Right cardiac atrium (tissue), 5 donors: ENCODE measurements around the gene ARMC8. TPM values are rescaled to one million over a fixed set of nuclear protein-coding genes. Genes with fewer than 3 reads are reported as not detected.
A peak's percentile ranks its signal among the peaks of the same experiment; 100 is the strongest.

ENCODE experiments used
- ATAC-seq, 2 donors: fragments of 200-7000 bp; cut with Tn5 transposase; one replicate each; pipeline versions ENCODE4 v1.8.0 to v1.9.1; 2020; ENCODE audit warnings: moderate library complexity in 2 of 2, mild to moderate bottlenecking in 1 of 2
- DNase-seq, 3 donors: peaks; one replicate each; pipeline ENCODE4 v3.0.0-alpha.2; 2020
- H3K27ac ChIP-seq: one replicate; pipeline ENCODE4 v1.5.1; 2013; ENCODE audit warnings: mild to moderate bottlenecking, low read length, control low read depth, moderate library complexity
- H3K27me3 ChIP-seq: one replicate; pipeline ENCODE4 v1.6.1; 2013; ENCODE audit not compliant: control insufficient read depth, insufficient read depth
- H3K4me1 ChIP-seq: one replicate; pipeline ENCODE4 v1.6.1; 2013; ENCODE audit warnings: low read length; ENCODE audit not compliant: control insufficient read depth, insufficient read depth
- H3K4me3 ChIP-seq: one replicate; pipeline ENCODE4 v1.5.1; 2013; ENCODE audit warnings: low read length, control low read depth
- H3K9me3 ChIP-seq: one replicate; pipeline ENCODE4 v1.6.1; 2013; ENCODE audit warnings: low read length; ENCODE audit not compliant: control insufficient read depth
- WGBS: extraction: QIAGEN DNeasy Blood & Tissue Kit; methylation state at CpG from one replicate; pipeline ENCODE4 v1.1.7; 2013; 5-methylcytosine and 5-hydroxymethylcytosine counted together
- intact Hi-C, 4 donors: fragments of 100-400 bp; cut with DNase I; formaldehyde crosslinking; loops; one replicate each; pipeline versions ENCODE4 v1.11.0 to v1.14.0; 2022 to 2023
- polyA plus RNA-seq: library from polyadenylated mRNA; stranded (reverse); fragments of 200-250 nt; gene quantifications from one replicate; pipeline ENCODE4 v1.2.3, GENCODE V29; 2013
- total RNA-seq, 4 donors: library from RNA; stranded (reverse); fragmentation: NEBNext Ultra II Directional; extraction: Animal tissue kit (Norgen Biotek cat#: 25700); gene quantifications; one replicate each; pipeline ENCODE4 v1.2.1, GENCODE V29; 2021
- donor health status: healthy with polysubstance abuse.
- donor health status: DM: no; HTN: yes; CAD: no.
- donor health status: DM: no; HTN: no; CAD: no.
- donor health status: DM: no; HTN: yes; CAD: no; lungs with severe emphysema.
- donor health status: DM: yes; HTN: yes; CAD: no.

The ARMC8 gene
- total and polyA plus RNA-seq, 5 donors = 14.3 to 48.6 (median 35.3) TPM

DNA sequence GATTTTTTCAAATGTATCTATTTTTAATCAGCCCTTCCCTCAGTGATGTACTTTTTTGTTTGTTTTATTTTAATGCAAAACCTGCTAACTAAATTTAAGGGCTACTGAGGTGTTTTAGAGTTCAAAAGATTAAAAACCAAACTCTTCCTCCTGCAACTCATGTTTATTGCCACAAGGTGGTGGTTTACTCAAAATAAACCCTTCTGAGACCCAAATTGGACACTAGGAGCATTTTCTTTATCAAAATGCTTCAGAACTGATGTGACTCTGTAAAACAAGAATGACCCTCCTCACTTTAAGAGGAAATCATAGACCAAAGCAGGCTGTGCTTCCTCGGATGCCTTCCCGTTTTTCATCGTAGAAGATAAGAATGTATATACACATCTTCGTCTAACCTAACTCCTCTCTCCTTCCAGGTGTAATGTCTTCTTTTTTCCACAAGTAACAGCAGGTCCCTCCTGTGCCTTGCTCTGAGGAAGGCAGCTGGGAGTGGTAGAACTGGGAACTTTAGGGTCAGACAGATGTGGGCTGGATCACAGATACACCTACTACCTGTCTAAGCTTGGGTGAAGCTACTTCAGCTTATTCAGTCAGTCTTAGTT is 145.5 kb downstream of the ARMC8 start:
- no peaks in the 10 kb centered on the region for H3K27me3 ChIP-seq
- H3K4me3 ChIP-seq = no peak overlapping the region
- no peak for ATAC-seq
- no peak for DNase-seq
- 22% methylated on average over 4 of the region's 4 CpGs for WGBS
- intact Hi-C loops = loop anchor here in 2 of 4 donors (5.0 to 10.0 kb wide), 2 partner anchors 80 to 102 kb away; partner anchors contain the start of gene ESYT3 (in 1 of the 2)
- peaks cover 2% of the 10 kb centered on the region for H3K4me1 ChIP-seq
- H3K27ac ChIP-seq = no peak overlapping the region
- H3K9me3 ChIP-seq = no peaks in the 10 kb centered on the region

DNA sequence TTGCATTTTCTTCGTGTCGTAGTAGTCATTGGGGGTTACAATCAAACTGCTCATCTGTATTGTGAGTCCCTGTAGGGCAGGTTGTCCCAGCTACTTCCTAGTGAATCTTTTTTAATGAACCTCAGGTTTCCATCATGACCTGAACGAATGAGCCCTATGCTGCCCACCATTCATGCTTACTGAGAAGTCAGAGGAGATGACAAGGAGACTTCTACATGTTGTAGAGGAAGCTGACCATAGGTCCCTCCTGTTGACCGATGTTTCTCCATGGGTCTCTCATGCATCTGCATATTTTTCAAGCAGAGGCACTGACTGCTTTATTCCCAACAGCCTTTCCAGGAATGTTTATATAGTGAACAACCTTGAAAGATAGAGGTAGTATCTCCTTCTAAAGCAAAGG is 147.5 kb downstream of the ARMC8 start:
- no peak overlapping the region for H3K4me3 ChIP-seq
- ATAC-seq (no peak), DNase-seq (no peak)
- peaks cover 3% of the 10 kb centered on the region for H3K4me1 ChIP-seq
- no peak overlapping the region for H3K27ac ChIP-seq
- H3K27me3 ChIP-seq = no peaks in the 10 kb centered on the region
- H3K9me3 ChIP-seq = no peaks in the 10 kb centered on the region
- intact Hi-C loops = loop anchor here in 3 of 4 donors (5.0 to 10.0 kb wide), 3 partner anchors 78 to 100 kb away; partner anchors contain the start of gene ESYT3 (in 1 of the 3)
- WGBS = 82% methylated on average over 4 of the region's 4 CpGs

DNA sequence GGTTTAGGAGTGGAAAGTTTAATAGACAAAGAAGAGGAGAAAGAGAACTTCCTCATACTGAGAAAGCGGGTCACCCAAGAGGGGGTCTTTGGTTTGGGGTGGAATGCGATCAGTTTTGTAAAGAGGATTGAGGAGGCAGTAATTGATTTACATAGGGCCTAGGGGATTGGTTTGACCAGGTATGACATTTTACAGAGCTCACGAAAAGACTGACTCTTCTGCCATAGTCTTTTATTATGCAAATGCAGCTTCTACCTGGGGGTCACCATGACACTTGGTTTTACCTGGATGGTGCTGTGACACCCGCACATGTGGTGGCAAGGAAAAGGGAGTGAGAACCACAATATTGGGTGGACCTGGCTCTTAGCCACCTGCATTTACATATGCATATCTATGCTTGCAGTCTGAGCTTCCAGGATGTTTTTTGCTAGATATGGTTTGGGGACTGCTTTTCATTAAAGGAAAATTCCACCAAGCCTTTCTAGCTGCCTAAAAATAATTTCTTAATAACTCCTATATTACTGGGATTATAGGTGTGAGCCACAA is 149.4 kb downstream of the ARMC8 start:
- H3K4me1 ChIP-seq = peaks cover 3% of the 10 kb centered on the region
- H3K9me3 ChIP-seq = no peaks in the 10 kb centered on the region
- DNase-seq (no peak), ATAC-seq (no peak)
- no peak overlapping the region for H3K27ac ChIP-seq
- WGBS = 87% methylated on average over 4 of the region's 4 CpGs
- no peak overlapping the region for H3K4me3 ChIP-seq
- no peaks in the 10 kb centered on the region for H3K27me3 ChIP-seq
- intact Hi-C loops = loop anchor here in 2 of 4 donors (5.0 to 10.0 kb wide), 2 partner anchors 86 to 98 kb away; partner anchors contain the start of gene ESYT3 (in 1 of the 2)

DNA sequence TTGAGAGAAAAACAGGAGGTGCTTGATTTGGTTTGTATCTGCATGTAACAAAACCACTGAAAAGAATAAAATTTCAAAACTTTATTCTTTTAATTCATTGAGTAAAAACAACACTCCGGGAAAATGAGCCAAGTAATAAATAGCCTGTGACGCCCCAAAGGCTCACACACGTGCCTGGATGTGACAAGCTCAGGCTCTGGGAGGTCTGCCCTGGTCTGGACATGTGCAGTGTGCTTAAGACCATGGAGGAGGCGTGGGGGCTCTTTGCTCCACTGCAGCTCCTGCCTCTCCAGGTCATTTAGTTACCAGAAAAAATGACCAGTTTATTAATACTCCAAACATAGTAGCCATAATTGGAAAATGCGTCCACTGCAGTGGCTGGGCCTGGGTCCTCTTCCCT is 151.1 kb downstream of the ARMC8 start:
- 46% methylated on average over 5 of the region's 5 CpGs for WGBS
- Histone ChIP-seq H3K27ac (no peak overlapping the region), H3K9me3 (no peaks in the 10 kb centered on the region), H3K4me3 (no peak overlapping the region), H3K4me1 (peaks cover 3% of the 10 kb centered on the region), H3K27me3 (no peaks in the 10 kb centered on the region)
- ATAC-seq (peak in 1 of 2 donors; percentile 51), DNase-seq (peak in 1 of 3 donors; percentile 43)
- intact Hi-C loops = loop anchor here in 2 of 4 donors (5.0 to 10.0 kb wide), 2 partner anchors 84 to 97 kb away; partner anchors contain the start of gene ESYT3 (in 1 of the 2)

DNA sequence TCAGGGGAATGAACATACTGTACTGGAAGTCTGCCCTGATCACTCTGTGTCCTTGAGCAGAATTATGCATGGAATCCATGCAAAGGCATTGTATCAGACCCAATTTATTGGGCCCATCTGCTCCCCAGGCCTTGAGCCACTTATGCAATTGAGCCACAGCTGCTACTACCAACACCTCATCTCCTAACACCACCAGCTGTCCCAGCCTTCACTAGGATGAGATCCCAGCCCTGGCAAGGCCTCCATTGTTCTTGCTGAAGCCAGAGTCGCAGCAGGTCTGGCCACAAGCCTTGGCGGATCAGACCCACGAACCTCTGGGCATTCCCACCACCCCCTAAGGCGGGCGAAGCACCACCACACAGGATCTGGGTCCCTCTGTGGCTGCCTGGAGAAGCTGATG is 151.7 kb downstream of the ARMC8 start:
- H3K27me3 ChIP-seq = no peaks in the 10 kb centered on the region
- DNase-seq = peak in 1 of 3 donors; percentile 61
- no peak overlapping the region for H3K27ac ChIP-seq
- no peak overlapping the region for H3K4me3 ChIP-seq
- H3K4me1 ChIP-seq = peaks cover 3% of the 10 kb centered on the region
- no peaks in the 10 kb centered on the region for H3K9me3 ChIP-seq
- 83% methylated on average over 5 of the region's 5 CpGs for WGBS
- peak; percentile 56 to 71 for ATAC-seq
- intact Hi-C loops = loop anchor here in 2 of 4 donors (5.0 to 10.0 kb wide), 2 partner anchors 83 to 96 kb away; partner anchors contain the start of gene ESYT3 (in 1 of the 2)

DNA sequence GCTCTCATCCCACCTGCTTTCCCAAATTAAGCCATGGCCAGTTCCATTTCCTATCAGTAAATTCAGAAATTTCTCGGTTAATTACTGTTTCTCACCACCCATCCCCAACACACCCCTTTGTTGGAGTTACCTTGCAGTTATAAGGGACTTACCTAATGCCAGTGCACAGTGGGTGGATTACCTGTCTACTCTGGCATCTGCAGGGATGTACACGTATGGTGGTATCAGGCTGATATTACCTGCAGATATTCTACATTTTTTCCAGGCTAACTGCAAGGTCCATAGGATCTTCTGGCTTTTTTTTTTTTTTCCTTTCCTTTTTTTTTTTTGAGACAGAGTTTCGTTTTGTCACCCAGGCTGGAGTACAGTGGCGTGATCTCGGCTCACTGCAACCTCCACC is 153.4 kb downstream of the ARMC8 start:
- ATAC-seq = no peak
- Histone ChIP-seq H3K27ac (no peak overlapping the region), H3K27me3 (no peaks in the 10 kb centered on the region), H3K4me1 (peaks cover 3% of the 10 kb centered on the region), H3K4me3 (no peak overlapping the region), H3K9me3 (no peaks in the 10 kb centered on the region)
- WGBS = 79% methylated on average over 5 of the region's 5 CpGs
- intact Hi-C loops = no loop called here
- no peak for DNase-seq

DNA sequence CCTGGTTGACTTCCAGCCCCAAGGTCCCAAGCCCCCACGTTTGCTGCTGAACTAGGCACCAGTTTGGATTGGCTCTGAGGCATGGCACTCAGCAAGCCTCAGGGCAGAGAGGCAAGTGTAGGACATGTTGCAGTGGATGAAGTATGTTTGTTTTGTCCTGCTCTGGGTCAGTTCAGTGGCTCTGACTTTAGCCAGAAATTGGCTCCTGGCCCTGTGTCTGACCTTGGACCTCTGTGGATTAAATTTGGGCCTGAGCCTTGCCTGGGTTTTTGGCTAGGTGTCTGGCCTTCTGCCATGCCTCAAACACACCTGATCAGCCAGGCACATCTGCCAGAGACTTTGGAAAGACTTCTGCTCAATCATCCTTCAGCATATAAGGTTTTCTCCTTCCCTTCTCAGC is 157.7 kb downstream of the ARMC8 start:
- Histone ChIP-seq H3K4me1 (no peaks in the 10 kb centered on the region), H3K9me3 (no peaks in the 10 kb centered on the region), H3K27me3 (no peaks in the 10 kb centered on the region), H3K27ac (no peak overlapping the region), H3K4me3 (no peak overlapping the region)
- ATAC-seq (no peak), DNase-seq (no peak)
- intact Hi-C loops = loop anchor here in 2 of 4 donors (5.0 kb wide), 1 partner anchor 38 kb away; no protein-coding TSS in a partner anchor
- 64% methylated on average over 1 of the region's 1 CpG for WGBS

Other genes with a start within 250 kb of the ARMC8 start
- 1 to 10 TPM in 1 of 4 donors, under 1 TPM in 2, not detected in 1; 0.26 to 1.2 (median 0.37) TPM for gene CLDN18, start 177.1 kb upstream of the ARMC8 start, total RNA-seq
- 0.84 TPM for gene CLDN18, start 177.1 kb upstream of the ARMC8 start, polyA plus RNA-seq
- 1 to 10 TPM; 3.7 to 6.2 (median 4.2) TPM for gene DZIP1L, start 71.7 kb upstream of the ARMC8 start, total RNA-seq
- gene DZIP1L, start 71.7 kb upstream of the ARMC8 start, polyA plus RNA-seq = 2.6 TPM
- not detected for gene A4GNT, start 54.9 kb upstream of the ARMC8 start, total RNA-seq
- not detected for gene A4GNT, start 54.9 kb upstream of the ARMC8 start, polyA plus RNA-seq
- gene DBR1, start 12.4 kb upstream of the ARMC8 start, total RNA-seq = 10 to 100 TPM in 2 of 4 donors, 1 to 10 TPM in 2; 7.7 to 11.0 (median 9.7) TPM
- gene DBR1, start 12.4 kb upstream of the ARMC8 start, polyA plus RNA-seq = 5.8 TPM
- under 1 TPM in 2 of 4 donors, not detected in 2; 0.17 to 0.35 TPM for gene NME9, start 142.6 kb downstream of the ARMC8 start, total RNA-seq
- 0.09 TPM for gene NME9, start 142.6 kb downstream of the ARMC8 start, polyA plus RNA-seq
- gene MRAS, start 161.3 kb downstream of the ARMC8 start, total RNA-seq = 100 to 1,000 TPM; 244 to 374 (median 303) TPM
- 184 TPM for gene MRAS, start 161.3 kb downstream of the ARMC8 start, polyA plus RNA-seq
- gene ESYT3, start 247.3 kb downstream of the ARMC8 start, total RNA-seq = 1 to 10 TPM; 1.2 to 2.4 (median 1.6) TPM
- gene ESYT3, start 247.3 kb downstream of the ARMC8 start, polyA plus RNA-seq = 0.66 TPM